Measurements from ENCODE around the gene PLA2G2C. TPM values are rescaled to one million over a fixed set of nuclear protein-coding genes. Genes with fewer than 3 reads are reported as not detected.

Gene PLA2G2C
- total and polyA plus RNA-seq, 2 donors (not counting 1 experiment from before 2014, with no cell fraction given): 0.03 TPM; not detected in 1

GRCh38 chr1:20188455-20188817 is 2.1 kb upstream of the PLA2G2C start:
- intact Hi-C loops (cut with micrococcal nuclease): no loop called here
- peaks cover 47% of the 10 kb centered on the region for H3K27me3 Mint-ChIP-seq
- peaks cover 0 to 35% (median 12%) of the 10 kb centered on the region in 4 experiments for H3K27me3 ChIP-seq (replicated peaks in 1 of 4; ENCODE audit: control extremely low read depth in 1 of 4, control insufficient read depth in 3 of 4, insufficient read depth in 4 of 4, low read length in 3 of 4)
- WGBS (ENCODE audit: insufficient coverage): 59% methylated on average over 4 of the region's 4 CpGs
- H3K9ac ChIP-seq (ENCODE audit: low read length): no peak overlapping the region
- H3K4me2 ChIP-seq (replicated peaks; ENCODE audit: low read depth, low read length, poor library complexity, severe bottlenecking): no peak overlapping the region
- H2AFZ ChIP-seq (ENCODE audit: insufficient read depth, low read depth, low read length, poor library complexity, severe bottlenecking): no peak overlapping the region
- H3K4me1 ChIP-seq (ENCODE audit: control insufficient read depth in 2 of 2, insufficient read depth in 2 of 2, low read length in 2 of 2): peaks cover 19 to 21% of the 10 kb centered on the region in 2 donors
- H3K9me3 Mint-ChIP-seq (ENCODE audit: insufficient read depth): no peaks in the 10 kb centered on the region
- H3K36me3 ChIP-seq (replicated peaks in 1 of 2; ENCODE audit: control extremely low read depth in 1 of 2, control insufficient read depth in 1 of 2, extremely low read depth in 1 of 2, insufficient read depth in 2 of 2, low read length in 1 of 2): no peaks in the 10 kb centered on the region
- peaks cover 20% of the 10 kb centered on the region for H3K4me1 Mint-ChIP-seq
- CTCF ChIA-PET: interaction anchor here (0.8 to 1.6 kb wide), 6 partner anchors 8 to 271 kb away, joined by 3 to 5 read pairs (median 3); no protein-coding TSS in a partner anchor
- no peak overlapping the region for H3K27ac ChIP-seq (ENCODE audit: low read length in 2 of 2)
- no peak overlapping the region for H3K4me3 Mint-ChIP-seq
- no peaks in the 10 kb centered on the region for H4K20me1 ChIP-seq (ENCODE audit: control insufficient read depth, insufficient read depth, low read length, poor library complexity, severe bottlenecking)
- no peaks in the 10 kb centered on the region for H3K9me3 ChIP-seq (ENCODE audit: control extremely low read depth in 1 of 3, control insufficient read depth in 2 of 3, insufficient read depth in 1 of 3, low read length in 2 of 3)
- POLR2A ChIA-PET: interaction anchor here (0.6 kb wide), 1 partner anchor 110 kb away, joined by 9 read pairs; no protein-coding TSS in a partner anchor
- TF ChIP-seq CTCF (IDR thresholded peaks at IDR 0.05): no peak
- no peak for TF ChIP-seq EZH2 (IDR thresholded peaks at IDR 0.05; ENCODE audit: borderline replicate concordance, insufficient read depth, low read depth, low read length, poor library complexity, severe bottlenecking)
- no peak overlapping the region for H3K4me3 ChIP-seq (ENCODE audit: control extremely low read depth in 1 of 5, extremely low read depth in 1 of 5, insufficient read depth in 1 of 5, low read depth in 2 of 5, low read length in 4 of 5)
- DNase-seq: no peak
- no peak for ATAC-seq (ENCODE audit: low read depth)
- H3K27ac Mint-ChIP-seq: no peak overlapping the region
- no peaks in the 10 kb centered on the region for H3K79me2 ChIP-seq (ENCODE audit: control insufficient read depth, insufficient read depth, low read length)

GRCh38 chr1:20187813-20188454 is 1.6 kb upstream of the PLA2G2C start:
- ChIA-PET POLR2A (interaction anchor here (0.6 kb wide), 1 partner anchor 109 kb away, joined by 9 read pairs; no protein-coding TSS in a partner anchor), CTCF (interaction anchor here (1.1 to 1.2 kb wide), 3 partner anchors 9 to 213 kb away, joined by 3 read pairs; no protein-coding TSS in a partner anchor)
- no peak for DNase-seq

More at GRCh38 chr1:20187813-20188454, 1.6 kb upstream of the PLA2G2C start:
- TF ChIP-seq CTCF (IDR thresholded peaks at IDR 0.05): no peak
- no peak for TF ChIP-seq EZH2 (IDR thresholded peaks at IDR 0.05; ENCODE audit: borderline replicate concordance, insufficient read depth, low read depth, low read length, poor library complexity, severe bottlenecking)
- H2AFZ ChIP-seq (ENCODE audit: insufficient read depth, low read depth, low read length, poor library complexity, severe bottlenecking): no peak overlapping the region
- no peak overlapping the region for H3K27ac Mint-ChIP-seq
- H3K27me3 ChIP-seq (replicated peaks in 1 of 4; ENCODE audit: control extremely low read depth in 1 of 4, control insufficient read depth in 3 of 4, insufficient read depth in 4 of 4, low read length in 3 of 4): peaks cover 0 to 32% (median 12%) of the 10 kb centered on the region in 4 experiments
- H3K27me3 Mint-ChIP-seq: peaks cover 49% of the 10 kb centered on the region
- H3K36me3 ChIP-seq (replicated peaks in 1 of 2; ENCODE audit: control extremely low read depth in 1 of 2, control insufficient read depth in 1 of 2, extremely low read depth in 1 of 2, insufficient read depth in 2 of 2, low read length in 1 of 2): no peaks in the 10 kb centered on the region
- WGBS (ENCODE audit: insufficient coverage): 72% methylated on average over 4 of the region's 4 CpGs
- H3K79me2 ChIP-seq (ENCODE audit: control insufficient read depth, insufficient read depth, low read length): no peaks in the 10 kb centered on the region
- H3K9ac ChIP-seq (ENCODE audit: low read length): no peak overlapping the region
- no peak for ATAC-seq (ENCODE audit: low read depth)
- peaks cover 21% of the 10 kb centered on the region for H3K4me1 Mint-ChIP-seq
- H4K20me1 ChIP-seq (ENCODE audit: control insufficient read depth, insufficient read depth, low read length, poor library complexity, severe bottlenecking): no peaks in the 10 kb centered on the region
- peaks cover 19 to 21% of the 10 kb centered on the region in 2 donors for H3K4me1 ChIP-seq (ENCODE audit: control insufficient read depth in 2 of 2, insufficient read depth in 2 of 2, low read length in 2 of 2)
- H3K27ac ChIP-seq (ENCODE audit: low read length in 2 of 2): no peak overlapping the region
- no peak overlapping the region for H3K4me3 Mint-ChIP-seq
- H3K9me3 Mint-ChIP-seq (ENCODE audit: insufficient read depth): no peaks in the 10 kb centered on the region
- H3K4me3 ChIP-seq (ENCODE audit: control extremely low read depth in 1 of 5, extremely low read depth in 1 of 5, insufficient read depth in 1 of 5, low read depth in 2 of 5, low read length in 4 of 5): no peak overlapping the region
- H3K4me2 ChIP-seq (replicated peaks; ENCODE audit: low read depth, low read length, poor library complexity, severe bottlenecking): no peak overlapping the region
- H3K9me3 ChIP-seq (ENCODE audit: control extremely low read depth in 1 of 3, control insufficient read depth in 2 of 3, insufficient read depth in 1 of 3, low read length in 2 of 3): no peaks in the 10 kb centered on the region
- intact Hi-C loops (cut with micrococcal nuclease): no loop called here

Data from B cell (primary cell).